Diencephalon (tissue), 1 donor: Measurements from ENCODE around the gene ATP13A5. TPM values are rescaled to one million over a fixed set of nuclear protein-coding genes. Genes with fewer than 3 reads are reported as not detected.

Experiments used
- total RNA-seq: library from RNA; depleted of rRNA; stranded (reverse); fragments of >200 nt; gene quantifications from one replicate; pipeline ENCODE4 v1.2.3, GENCODE V29; 2014

The ATP13A5 gene
- total RNA-seq = 0.92 TPM

GRCh38 chr3:193378706-193379105 lies at the start of gene ATP13A5:
ATP13A5 (minus strand) TSS chr3:193378753; CDS start chr3:193378725, 28 bp downstream.

GRCh38 chr3:193240850-193241706 lies 137.5 kb downstream of the ATP13A5 start, which contains the start of gene PLAAT1:
PLAAT1 (plus strand) TSS chr3:193241222; CDS start chr3:193255651, 14,429 bp downstream.

Other genes starting within 250 kb of the ATP13A5 start
- gene PLAAT1, start 137.5 kb downstream of the ATP13A5 start, total RNA-seq = 13.6 TPM
- 30.7 TPM for gene ATP13A4, start 176.1 kb upstream of the ATP13A5 start, total RNA-seq
- 143 TPM for gene OPA1, start 214.5 kb upstream of the ATP13A5 start, total RNA-seq